GM21423 (cell line): ENCODE measurements around the gene BCAS3.
"Not testable (repeated sequence)": the region's sequence is repeated elsewhere in the genome, so short reads cannot be mapped to it uniquely, and the experiment has no call there.

Experiments used
- ATAC-seq: cut with Tn5 transposase; IDR thresholded peaks from one replicate; pipeline ENCODE4 v1.9.1; 2021; ENCODE audit warnings: mild to moderate bottlenecking, moderate library complexity; ENCODE audit not compliant: unreplicated experiment

Gene BCAS3

GRCh38 chr17:61427567-61427966 lies 749.9 kb downstream of the BCAS3 start:
- ATAC-seq = no peak

- ATAC-seq = no peak
Measured at GRCh38 chr17:61429274-61429673, 751.6 kb downstream of the BCAS3 start.

- ATAC-seq = not testable (repeated sequence)
Measured at GRCh38 chr17:61429831-61430230, 752.2 kb downstream of the BCAS3 start.

GRCh38 chr17:61431594-61432311 lies 754.1 kb downstream of the BCAS3 start:
- no peak for ATAC-seq

- no peak for ATAC-seq
Measured at GRCh38 chr17:61436273-61436672, 758.6 kb downstream of the BCAS3 start.

- no peak for ATAC-seq
Measured at GRCh38 chr17:61436995-61437704, 759.5 kb downstream of the BCAS3 start.

GRCh38 chr17:61440697-61441096 lies 763.0 kb downstream of the BCAS3 start:
- no peak for ATAC-seq

- ATAC-seq = not testable (repeated sequence)
Measured at GRCh38 chr17:61441507-61441906, 763.9 kb downstream of the BCAS3 start.

- ATAC-seq = no peak
Measured at GRCh38 chr17:61442136-61442775, 764.6 kb downstream of the BCAS3 start.
